ENCODE data around the gene CDC5L.

CDC5L gene

DNA sequence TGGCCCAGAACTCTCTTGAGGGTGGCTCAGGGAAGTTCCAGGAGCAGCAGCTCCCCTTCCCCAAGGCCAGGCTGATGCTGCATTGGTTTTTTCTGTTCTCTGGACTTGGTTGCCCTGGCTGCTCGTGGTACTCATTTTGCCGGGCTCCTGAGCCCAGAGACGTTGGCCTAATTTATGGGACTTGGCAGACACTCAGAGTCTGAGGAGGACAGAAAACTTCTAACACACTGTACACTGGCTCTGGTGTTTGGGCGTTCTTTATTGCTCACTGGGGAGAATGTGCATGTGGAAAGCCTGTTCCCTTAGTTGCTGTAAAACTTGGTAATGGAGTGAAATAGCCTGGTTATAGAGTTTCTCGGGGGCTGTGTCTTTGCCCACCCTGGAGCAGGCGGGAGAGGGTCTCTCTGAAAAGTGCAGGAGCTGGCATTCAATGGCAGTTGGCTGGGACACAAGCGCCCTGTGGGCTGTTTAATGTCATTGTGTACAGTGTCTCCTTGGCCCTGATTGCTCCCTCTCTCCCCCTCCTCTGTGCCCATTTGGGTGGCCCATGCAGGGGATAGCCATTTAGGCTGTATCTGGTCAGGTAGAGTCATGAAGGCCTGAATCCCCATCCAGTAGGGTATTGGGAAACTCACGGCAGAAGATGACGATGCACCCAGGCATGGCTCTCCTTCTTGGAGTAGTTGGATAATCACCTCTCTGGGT lies 109.3 kb downstream of the CDC5L start:
- Histone ChIP-seq H3K4me3 (ENCODE audit: insufficient read length, low read depth) (no peak overlapping the region), H3K36me3 (ENCODE audit: insufficient read depth, insufficient read length, low read length) (no peaks in the 10 kb centered on the region), H3K4me1 (ENCODE audit: insufficient read depth, insufficient read length) (peaks cover 4% of the 10 kb centered on the region), H3K9me3 (ENCODE audit: insufficient read depth, low read length) (no peaks in the 10 kb centered on the region), H3K9ac (ENCODE audit: insufficient read length, low read depth) (no peak overlapping the region), H3K27me3 (ENCODE audit: insufficient read depth, insufficient read length) (no peaks in the 10 kb centered on the region)
- TF ChIP-seq SUZ12 (IDR thresholded peaks at IDR 0.05; ENCODE audit: extremely low read depth, insufficient read depth, insufficient read length) (no peak), ZNF274 (IDR thresholded peaks at IDR 0.05; ENCODE audit: low read depth, low read length) (no peak), YY1 (IDR thresholded peaks at IDR 0.05; ENCODE audit: insufficient read depth, insufficient read length) (no peak)
- no peak for DNase-seq (ENCODE audit: low read depth, low spot score)

DNA sequence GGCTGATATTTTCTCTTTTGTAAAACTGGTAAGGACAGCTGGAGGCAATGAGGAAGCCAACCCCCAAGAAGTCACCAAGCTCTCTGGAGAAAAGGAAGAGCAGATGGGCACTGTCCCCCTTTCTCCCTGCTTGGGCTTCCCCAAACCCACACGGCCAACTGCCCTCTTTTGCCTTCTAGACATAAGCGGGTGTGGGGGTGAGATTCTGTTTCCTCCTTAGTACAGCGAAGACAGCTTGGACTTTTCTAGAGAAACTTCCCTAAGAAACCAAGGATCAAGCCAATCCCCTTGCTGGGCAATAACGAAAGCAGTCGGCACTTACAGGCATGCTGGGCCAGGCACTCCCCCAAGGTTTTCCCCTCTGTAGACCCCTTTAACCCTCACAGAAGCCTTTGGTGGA lies 110.3 kb downstream of the CDC5L start:
- Histone ChIP-seq H3K4me1 (ENCODE audit: insufficient read depth, insufficient read length) (peaks cover 4% of the 10 kb centered on the region), H3K9me3 (ENCODE audit: insufficient read depth, low read length) (no peaks in the 10 kb centered on the region), H3K4me3 (ENCODE audit: insufficient read length, low read depth) (no peak overlapping the region), H3K27me3 (ENCODE audit: insufficient read depth, insufficient read length) (no peaks in the 10 kb centered on the region), H3K36me3 (ENCODE audit: insufficient read depth, insufficient read length, low read length) (no peaks in the 10 kb centered on the region), H3K9ac (ENCODE audit: insufficient read length, low read depth) (no peak overlapping the region)
- TF ChIP-seq YY1 (IDR thresholded peaks at IDR 0.05; ENCODE audit: insufficient read depth, insufficient read length) (no peak), SUZ12 (IDR thresholded peaks at IDR 0.05; ENCODE audit: extremely low read depth, insufficient read depth, insufficient read length) (no peak), ZNF274 (IDR thresholded peaks at IDR 0.05; ENCODE audit: low read depth, low read length) (no peak)
- DNase-seq (ENCODE audit: low read depth, low spot score) = no peak

DNA sequence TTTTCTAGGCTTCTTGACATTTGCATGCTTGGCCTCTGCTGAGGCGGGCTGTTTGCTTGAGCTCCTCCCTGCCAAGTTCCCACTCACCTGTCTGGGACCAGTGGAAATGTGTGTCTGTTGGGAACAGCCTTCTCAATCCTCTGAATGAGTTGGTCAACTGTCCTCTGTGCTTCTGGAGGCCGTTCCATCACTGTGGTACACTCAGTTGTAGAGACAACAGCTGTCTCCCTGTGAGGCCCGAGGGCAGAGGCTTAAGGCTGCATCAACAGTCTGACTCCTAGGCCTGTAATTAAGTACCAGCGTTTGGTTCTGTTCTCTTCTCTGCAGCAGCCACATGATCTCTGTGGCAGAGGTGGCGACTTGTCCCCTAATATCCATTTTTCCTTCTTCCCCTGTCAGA lies 110.9 kb downstream of the CDC5L start:
- no peak for DNase-seq (ENCODE audit: low read depth, low spot score)
- TF ChIP-seq YY1 (IDR thresholded peaks at IDR 0.05; ENCODE audit: insufficient read depth, insufficient read length) (no peak), SUZ12 (IDR thresholded peaks at IDR 0.05; ENCODE audit: extremely low read depth, insufficient read depth, insufficient read length) (no peak), ZNF274 (IDR thresholded peaks at IDR 0.05; ENCODE audit: low read depth, low read length) (no peak)
- no peak overlapping the region for H3K9ac ChIP-seq (ENCODE audit: insufficient read length, low read depth)

DNA sequence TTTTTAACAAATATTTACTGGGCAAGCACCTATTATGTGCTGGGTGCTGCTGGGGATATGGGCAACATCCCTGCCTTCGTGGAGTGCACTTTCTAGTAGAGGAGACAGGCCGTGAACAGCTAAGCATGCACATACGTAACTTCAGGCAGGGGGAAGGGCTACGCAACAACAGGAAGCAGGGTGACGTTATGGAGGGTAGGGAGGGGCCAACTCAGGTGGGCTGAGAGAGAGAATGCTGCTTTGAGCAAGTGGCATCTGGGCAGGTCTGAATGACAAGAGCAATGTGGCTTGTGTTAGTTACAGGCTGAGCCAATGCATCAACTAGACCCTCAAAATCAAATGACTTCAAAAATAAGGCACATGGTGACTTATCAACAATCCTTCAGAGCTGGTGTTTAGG lies 112.1 kb downstream of the CDC5L start:
- H3K36me3 ChIP-seq (ENCODE audit: insufficient read depth, insufficient read length, low read length) = no peaks in the 10 kb centered on the region
- H3K4me3 ChIP-seq (ENCODE audit: insufficient read length, low read depth) = no peak overlapping the region
- TF ChIP-seq YY1 (IDR thresholded peaks at IDR 0.05; ENCODE audit: insufficient read depth, insufficient read length) (no peak), SUZ12 (IDR thresholded peaks at IDR 0.05; ENCODE audit: extremely low read depth, insufficient read depth, insufficient read length) (no peak), ZNF274 (IDR thresholded peaks at IDR 0.05; ENCODE audit: low read depth, low read length) (no peak)
- H3K27me3 ChIP-seq (ENCODE audit: insufficient read depth, insufficient read length) = no peaks in the 10 kb centered on the region
- no peaks in the 10 kb centered on the region for H3K9me3 ChIP-seq (ENCODE audit: insufficient read depth, low read length)
- H3K9ac ChIP-seq (ENCODE audit: insufficient read length, low read depth) = no peak overlapping the region
- no peak for DNase-seq (ENCODE audit: low read depth, low spot score)
- H3K4me1 ChIP-seq (ENCODE audit: insufficient read depth, insufficient read length) = peaks cover 4% of the 10 kb centered on the region

More for the DNA sequence above, 110.9 kb downstream of the CDC5L start:
- Histone ChIP-seq H3K36me3 (ENCODE audit: insufficient read depth, insufficient read length, low read length) (no peaks in the 10 kb centered on the region), H3K4me3 (ENCODE audit: insufficient read length, low read depth) (no peak overlapping the region), H3K4me1 (ENCODE audit: insufficient read depth, insufficient read length) (peaks cover 4% of the 10 kb centered on the region), H3K27me3 (ENCODE audit: insufficient read depth, insufficient read length) (no peaks in the 10 kb centered on the region), H3K9me3 (ENCODE audit: insufficient read depth, low read length) (no peaks in the 10 kb centered on the region)
